ENCODE results near the gene SEPSECS. TPM values are rescaled to one million over a fixed set of nuclear protein-coding genes. Genes with fewer than 3 reads are reported as not detected.

SEPSECS gene
- total and polyA plus RNA-seq, 8 donors, result 5.3 to 9.2 (median 6.1) TPM

GRCh38 chr4:25113915-25114904 is 46.0 kb downstream of the SEPSECS start:
- no peaks in the 10 kb centered on the region for H3K36me3 ChIP-seq
- TF ChIP-seq CTCF (IDR thresholded peaks at IDR 0.05), result no peak
- no peak overlapping the region for H3K4me3 ChIP-seq
- FAIRE-seq, result no peak
- no peak for ATAC-seq
- intact Hi-C loops (cut with DNase I), result no loop called here
- H3K27me3 ChIP-seq, result no peaks in the 10 kb centered on the region
- DNase-seq, result no peak
- 76 to 79% methylated on average over 13 of the region's 13 CpGs for WGBS, 2 donors
- H3K4me1 ChIP-seq, result no peaks in the 10 kb centered on the region
- H3K27ac ChIP-seq, result no peak overlapping the region
- no peaks in the 10 kb centered on the region for H3K9me3 ChIP-seq

GRCh38 chr4:25112995-25113380 is 47.3 kb downstream of the SEPSECS start:
- DNase-seq (no peak), FAIRE-seq (no peak), ATAC-seq (no peak)
- intact Hi-C loops (cut with DNase I), result no loop called here
- Histone ChIP-seq H3K9me3 (no peaks in the 10 kb centered on the region), H3K27ac (no peak overlapping the region), H3K4me3 (no peak overlapping the region), H3K36me3 (no peaks in the 10 kb centered on the region), H3K4me1 (no peaks in the 10 kb centered on the region), H3K27me3 (no peaks in the 10 kb centered on the region)
- TF ChIP-seq CTCF (IDR thresholded peaks at IDR 0.05), result no peak
- 68 to 90% methylated on average over 3 of the region's 3 CpGs for WGBS, 2 donors

GRCh38 chr4:25112366-25112994 is 47.8 kb downstream of the SEPSECS start:
- Histone ChIP-seq H3K27me3 (no peaks in the 10 kb centered on the region), H3K4me1 (no peaks in the 10 kb centered on the region), H3K9me3 (no peaks in the 10 kb centered on the region), H3K27ac (no peak overlapping the region), H3K4me3 (no peak overlapping the region), H3K36me3 (no peaks in the 10 kb centered on the region)
- ATAC-seq, result no peak
- WGBS, 2 donors, result 87 to 94% methylated on average over 11 of the region's 11 CpGs
- FAIRE-seq, result no peak
- no peak for TF ChIP-seq CTCF (IDR thresholded peaks at IDR 0.05)
- intact Hi-C loops (cut with DNase I), result no loop called here
- DNase-seq, result no peak

- FAIRE-seq, result no peak
- Histone ChIP-seq H3K4me3 (no peak overlapping the region), H3K9me3 (no peaks in the 10 kb centered on the region), H3K36me3 (no peaks in the 10 kb centered on the region), H3K27me3 (no peaks in the 10 kb centered on the region), H3K27ac (no peak overlapping the region), H3K4me1 (no peaks in the 10 kb centered on the region)
- no peak for DNase-seq
- intact Hi-C loops (cut with DNase I), result no loop called here
- no peak for TF ChIP-seq CTCF (IDR thresholded peaks at IDR 0.05)
- no peak for ATAC-seq
- 81 to 83% methylated on average over 11 of the region's 11 CpGs for WGBS, 2 donors
Observed at GRCh38 chr4:25111648-25112196, 48.5 kb downstream of the SEPSECS start.

Data from pancreas (tissue), 10 donors.